SJCRH30 (cell line): ENCODE data around the gene KIF16B. TPM values are rescaled to one million over a fixed set of nuclear protein-coding genes. Genes with fewer than 3 reads are reported as not detected.

Experiments used
- DNase-seq, 2 experiments: peaks; one replicate each; pipeline ENCODE4 v3.0.0-alpha.2; 2015 to 2020
- H3K27ac ChIP-seq: fragments of 250-450 bp; sonication (Bioruptor Pico); 2 replicates; pipeline ENCODE4 v1.5.1; 2020; ENCODE audit warnings: mild to moderate bottlenecking, moderate library complexity
- H3K27me3 ChIP-seq: fragments of 250-450 bp; sonication (Bioruptor Pico); 2 replicates; pipeline ENCODE4 v1.5.1; 2020; ENCODE audit warnings: mild to moderate bottlenecking, moderate library complexity
- H3K36me3 ChIP-seq: fragments of 250-450 bp; sonication (Bioruptor Pico); 2 replicates; pipeline ENCODE4 v1.5.1; 2020; ENCODE audit warnings: mild to moderate bottlenecking, moderate library complexity
- H3K4me1 ChIP-seq: fragments of 250-450 bp; sonication (Bioruptor Pico); 2 replicates; pipeline ENCODE4 v1.5.1; 2020; ENCODE audit warnings: mild to moderate bottlenecking, moderate library complexity
- H3K4me3 ChIP-seq: fragments of 250-450 bp; sonication (Bioruptor Pico); 2 replicates; pipeline ENCODE4 v1.5.1; 2020; ENCODE audit warnings: mild to moderate bottlenecking, moderate library complexity
- H3K9me3 ChIP-seq: fragments of 250-450 bp; sonication (Bioruptor Pico); replicated peaks from 2 replicates; pipeline ENCODE4 v1.5.1; 2020; ENCODE audit warnings: mild to moderate bottlenecking, moderate library complexity
- total RNA-seq: library from RNA; depleted of rRNA; stranded (reverse); fragments of >200 nt; shearing (Covaris generic); gene quantifications from 2 replicates; pipeline ENCODE4 v1.2.3, GENCODE V29; 2014

KIF16B gene
- total RNA-seq, 1 experiment from 2014 or later, result 2.0 TPM

DNA sequence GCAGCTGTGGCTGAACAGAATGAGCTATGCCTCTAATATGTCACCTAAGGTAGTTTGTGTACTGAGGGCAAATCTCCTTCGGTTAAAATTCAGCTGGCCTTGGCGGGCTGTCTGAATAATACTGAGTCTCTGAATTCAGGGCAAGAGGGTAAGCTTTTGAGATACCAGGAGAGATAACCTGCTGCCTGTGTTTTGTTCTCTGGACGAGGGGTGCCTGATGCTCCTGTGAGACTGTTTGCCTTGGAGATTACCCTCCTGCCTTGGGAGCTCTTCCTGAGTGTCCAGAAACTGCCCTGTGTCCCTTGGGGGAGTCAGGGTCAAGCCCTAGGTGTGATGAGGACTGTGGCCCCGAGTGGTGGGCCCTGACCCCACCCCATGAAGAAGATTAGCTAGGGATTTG, 282.9 kb downstream of the KIF16B start:
- Histone ChIP-seq H3K36me3 (no peaks in the 10 kb centered on the region), H3K27me3 (no peaks in the 10 kb centered on the region; the same call in 1 of the 2 replicates), H3K4me3 (no peak overlapping the region), H3K9me3 (no peaks in the 10 kb centered on the region), H3K27ac (no peak overlapping the region), H3K4me1 (no peaks in the 10 kb centered on the region)
- no peak for DNase-seq

DNA sequence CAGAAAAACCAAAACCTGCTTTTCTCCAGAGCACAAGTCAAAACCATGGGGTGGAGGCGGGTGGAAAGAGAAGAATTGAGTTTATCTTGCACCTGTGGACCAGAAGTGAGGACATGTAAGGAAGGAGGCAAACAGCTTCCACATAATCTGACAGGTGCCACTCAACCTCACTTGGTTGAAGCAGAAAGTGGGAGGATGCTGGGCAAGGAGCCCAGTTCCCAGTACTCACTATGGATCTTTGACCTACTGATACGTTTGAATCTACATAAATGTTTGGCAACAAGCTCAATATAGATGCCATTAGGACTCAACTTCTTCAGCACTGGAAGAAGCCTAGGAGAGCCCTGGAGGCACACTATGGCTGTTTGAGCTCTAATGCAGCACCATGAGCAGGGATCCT, 285.5 kb downstream of the KIF16B start:
- H3K36me3 ChIP-seq, result no peaks in the 10 kb centered on the region
- no peak overlapping the region for H3K27ac ChIP-seq
- no peaks in the 10 kb centered on the region for H3K9me3 ChIP-seq
- H3K4me3 ChIP-seq, result no peak overlapping the region
- H3K27me3 ChIP-seq, result no peaks in the 10 kb centered on the region; the same call in 1 of the 2 replicates
- no peak for DNase-seq
- no peaks in the 10 kb centered on the region for H3K4me1 ChIP-seq

DNA sequence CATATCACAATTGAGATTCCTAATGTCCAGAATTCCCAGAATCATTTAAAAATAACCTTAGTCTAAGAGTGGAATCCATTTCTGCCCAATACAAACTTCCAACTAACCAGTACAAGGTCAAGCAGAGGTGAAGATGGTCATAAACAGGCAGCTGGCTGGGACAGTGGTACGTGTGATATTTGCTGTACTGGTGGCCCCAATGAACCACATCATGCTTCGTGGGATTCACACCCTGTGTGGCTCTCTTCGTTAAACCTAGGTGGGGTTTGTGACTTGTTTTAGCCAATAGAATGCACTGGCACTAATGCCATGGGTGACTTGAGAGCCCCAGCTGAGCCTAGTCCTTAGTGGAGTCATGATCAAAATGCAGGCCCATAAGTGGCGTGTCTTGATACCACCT, 286.6 kb downstream of the KIF16B start:
- Histone ChIP-seq H3K4me3 (no peak overlapping the region), H3K36me3 (no peaks in the 10 kb centered on the region), H3K9me3 (no peaks in the 10 kb centered on the region), H3K4me1 (no peaks in the 10 kb centered on the region), H3K27me3 (no peaks in the 10 kb centered on the region; the same call in 1 of the 2 replicates), H3K27ac (no peak overlapping the region)
- DNase-seq, result no peak

DNA sequence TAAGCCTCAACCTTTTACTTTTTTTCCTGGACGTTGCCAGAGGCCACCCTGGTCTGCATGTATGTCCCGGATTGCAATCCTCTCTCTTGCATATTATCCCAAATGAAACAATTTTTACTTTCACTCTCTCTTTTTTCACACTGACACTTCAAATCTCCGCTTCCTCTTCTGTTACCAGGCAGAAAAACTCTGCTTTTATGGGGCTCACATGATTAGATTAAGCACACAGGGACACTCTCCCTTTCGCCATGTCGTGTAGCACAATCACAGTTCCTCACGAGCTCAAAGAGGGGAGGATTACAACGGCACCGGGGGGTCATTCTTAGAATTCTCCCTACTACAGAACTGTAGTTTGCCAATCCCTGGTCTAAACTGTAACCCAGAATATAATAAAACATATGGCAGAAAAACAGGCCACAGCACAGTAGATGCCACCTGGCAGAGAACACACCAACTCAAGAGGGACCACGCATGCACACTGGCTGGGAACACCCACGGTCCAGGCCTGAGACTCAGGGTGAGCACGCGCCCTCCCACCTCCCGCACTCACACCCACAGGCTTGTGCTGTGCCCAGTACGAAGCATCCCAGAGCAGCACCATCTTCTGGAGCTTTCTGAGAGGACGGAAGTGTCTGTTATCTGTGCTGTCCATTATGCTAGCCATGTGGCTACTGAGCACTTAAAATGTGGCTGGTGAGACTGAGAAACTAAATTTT, 288.7 kb downstream of the KIF16B start:
- Histone ChIP-seq H3K4me1 (no peaks in the 10 kb centered on the region), H3K27ac (no peak overlapping the region), H3K27me3 (no peaks in the 10 kb centered on the region)

DNA sequence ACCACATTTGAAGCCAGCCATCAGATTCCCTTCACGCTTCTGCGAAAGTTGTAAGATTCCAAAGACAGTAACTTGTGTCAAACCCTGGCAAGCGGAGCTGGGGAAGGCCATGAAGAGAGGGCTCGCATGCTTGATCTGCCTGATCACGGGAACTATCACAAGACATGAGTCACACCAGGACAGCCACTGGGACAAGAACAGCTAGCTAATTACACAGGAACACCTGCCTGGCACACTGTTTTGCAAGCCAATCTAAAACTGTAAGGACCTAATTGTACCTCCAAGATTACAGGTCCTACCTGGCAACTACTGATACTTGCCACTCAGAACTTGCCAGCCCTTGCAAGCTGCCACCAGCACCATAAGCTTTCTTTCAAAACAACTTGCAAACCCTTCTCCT, 289.3 kb downstream of the KIF16B start:
- DNase-seq, result no peak
- no peaks in the 10 kb centered on the region for H3K36me3 ChIP-seq

More for the DNA sequence above, 288.7 kb downstream of the KIF16B start:
- Histone ChIP-seq H3K4me3 (no peak overlapping the region), H3K9me3 (no peaks in the 10 kb centered on the region), H3K36me3 (no peaks in the 10 kb centered on the region)
- no peak for DNase-seq

DNA sequence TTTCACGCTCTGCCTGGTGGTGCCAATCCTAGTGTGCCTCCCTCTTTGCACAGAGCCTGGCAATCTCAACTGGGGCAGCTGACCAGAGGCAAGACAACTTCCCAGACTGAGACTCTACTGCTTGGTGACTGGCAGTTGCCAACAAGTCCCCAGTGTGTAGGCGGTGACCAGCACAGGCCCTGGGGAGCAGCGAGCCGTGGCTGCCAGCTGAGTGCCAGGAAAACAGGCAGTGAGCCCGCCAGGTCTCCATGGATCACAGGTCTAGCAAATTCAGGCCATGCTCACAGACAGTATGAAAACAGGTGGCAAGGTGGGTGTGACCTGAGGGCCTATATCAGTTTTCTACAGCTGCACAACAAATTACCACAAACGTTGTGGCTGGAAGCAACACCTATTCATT, 289.9 kb downstream of the KIF16B start:
- H3K4me3 ChIP-seq, result no peak overlapping the region
- DNase-seq, result no peak
- no peaks in the 10 kb centered on the region for H3K27me3 ChIP-seq
- no peaks in the 10 kb centered on the region for H3K9me3 ChIP-seq
- H3K4me1 ChIP-seq, result no peaks in the 10 kb centered on the region
- H3K27ac ChIP-seq, result no peak overlapping the region
- no peaks in the 10 kb centered on the region for H3K36me3 ChIP-seq

More for the DNA sequence above, 289.3 kb downstream of the KIF16B start:
- Histone ChIP-seq H3K27ac (no peak overlapping the region), H3K4me3 (no peak overlapping the region), H3K27me3 (no peaks in the 10 kb centered on the region), H3K9me3 (no peaks in the 10 kb centered on the region), H3K4me1 (no peaks in the 10 kb centered on the region)

DNA sequence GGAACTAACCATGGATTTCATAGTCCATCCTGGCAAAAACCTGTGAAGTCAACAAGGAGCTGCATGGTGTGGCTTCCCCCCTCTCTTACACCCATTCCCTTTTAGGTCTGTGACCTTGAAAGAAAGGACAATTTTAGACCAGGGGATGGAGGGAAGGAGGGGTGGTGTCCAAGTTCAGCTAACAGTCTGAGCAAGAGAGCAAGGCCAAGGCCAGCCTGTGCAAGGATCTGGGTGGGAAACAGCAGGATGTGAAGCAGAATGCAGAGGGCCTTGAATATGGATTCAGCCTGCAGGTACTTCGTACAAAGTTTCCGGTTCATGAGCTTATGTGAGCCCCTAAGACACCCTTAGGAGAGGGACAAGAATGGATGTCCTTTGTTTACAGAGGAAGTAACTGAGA, 293.0 kb downstream of the KIF16B start:
- H3K4me1 ChIP-seq, result no peaks in the 10 kb centered on the region
- no peaks in the 10 kb centered on the region for H3K27me3 ChIP-seq
- H3K36me3 ChIP-seq, result no peaks in the 10 kb centered on the region
- H3K4me3 ChIP-seq, result no peak overlapping the region
- no peak overlapping the region for H3K27ac ChIP-seq
- no peaks in the 10 kb centered on the region for H3K9me3 ChIP-seq
- no peak for DNase-seq

DNA sequence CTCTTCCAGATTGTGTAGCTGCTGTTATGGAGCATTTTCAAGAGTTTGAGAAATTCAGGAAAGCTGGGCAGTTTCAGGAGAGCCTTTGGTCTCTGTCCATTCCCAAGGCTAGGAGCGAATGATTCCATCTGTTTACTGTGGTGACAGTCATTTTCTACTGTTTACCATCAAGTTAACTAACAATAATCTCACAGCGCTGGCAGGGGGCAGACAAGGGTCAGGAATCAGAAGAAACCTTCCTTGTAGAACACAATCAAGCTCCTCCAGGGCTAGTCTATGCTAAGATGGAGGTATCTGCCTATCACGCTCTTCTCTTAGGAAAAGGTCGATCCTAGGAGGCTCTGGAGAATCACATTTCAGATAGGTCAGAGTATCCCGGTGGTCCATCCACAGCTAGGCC, 293.9 kb downstream of the KIF16B start:
- Histone ChIP-seq H3K4me1 (no peaks in the 10 kb centered on the region), H3K27ac (no peak overlapping the region), H3K36me3 (no peaks in the 10 kb centered on the region), H3K27me3 (no peaks in the 10 kb centered on the region), H3K4me3 (no peak overlapping the region), H3K9me3 (no peaks in the 10 kb centered on the region)
- no peak for DNase-seq

DNA sequence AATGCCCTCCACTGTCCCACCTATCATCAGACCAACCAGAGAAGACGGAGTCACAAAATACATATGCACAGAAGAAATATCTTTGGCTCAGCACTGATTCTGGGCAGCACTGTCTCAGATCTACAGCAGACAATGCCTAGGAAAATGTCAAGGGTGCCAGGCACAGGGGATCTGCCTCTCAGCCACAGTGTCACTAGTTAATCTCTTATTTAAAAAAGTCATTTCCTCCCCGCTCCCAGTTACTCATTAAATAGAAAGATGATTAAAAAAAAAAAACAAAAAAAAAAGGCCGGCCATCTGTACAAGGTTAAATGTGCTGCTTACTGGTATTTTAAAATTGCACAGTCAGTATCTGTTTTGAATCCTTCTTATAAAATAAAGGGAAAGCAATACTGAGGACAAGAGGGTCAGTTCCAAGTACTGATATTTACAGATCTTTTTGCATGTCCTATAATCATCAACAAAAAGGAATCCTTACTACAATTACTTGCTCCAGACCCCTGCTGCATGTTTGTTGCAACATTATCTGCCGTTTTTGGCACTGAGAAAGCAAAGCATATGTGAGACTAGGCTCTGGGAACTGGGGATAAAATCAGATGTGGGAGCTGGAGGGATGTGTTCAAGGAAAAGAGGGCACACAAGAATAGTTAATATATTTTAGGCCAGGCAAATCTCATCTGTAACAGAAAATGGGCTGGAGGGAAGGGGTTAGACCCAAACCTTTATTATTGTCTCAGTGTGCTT, 299.3 kb downstream of the KIF16B start:
- H3K4me3 ChIP-seq, result no peak overlapping the region
- H3K9me3 ChIP-seq, result no peaks in the 10 kb centered on the region
- H3K27me3 ChIP-seq, result no peaks in the 10 kb centered on the region
- no peak overlapping the region for H3K27ac ChIP-seq
- DNase-seq, result no peak
- no peaks in the 10 kb centered on the region for H3K36me3 ChIP-seq
- H3K4me1 ChIP-seq, result no peaks in the 10 kb centered on the region

DNA sequence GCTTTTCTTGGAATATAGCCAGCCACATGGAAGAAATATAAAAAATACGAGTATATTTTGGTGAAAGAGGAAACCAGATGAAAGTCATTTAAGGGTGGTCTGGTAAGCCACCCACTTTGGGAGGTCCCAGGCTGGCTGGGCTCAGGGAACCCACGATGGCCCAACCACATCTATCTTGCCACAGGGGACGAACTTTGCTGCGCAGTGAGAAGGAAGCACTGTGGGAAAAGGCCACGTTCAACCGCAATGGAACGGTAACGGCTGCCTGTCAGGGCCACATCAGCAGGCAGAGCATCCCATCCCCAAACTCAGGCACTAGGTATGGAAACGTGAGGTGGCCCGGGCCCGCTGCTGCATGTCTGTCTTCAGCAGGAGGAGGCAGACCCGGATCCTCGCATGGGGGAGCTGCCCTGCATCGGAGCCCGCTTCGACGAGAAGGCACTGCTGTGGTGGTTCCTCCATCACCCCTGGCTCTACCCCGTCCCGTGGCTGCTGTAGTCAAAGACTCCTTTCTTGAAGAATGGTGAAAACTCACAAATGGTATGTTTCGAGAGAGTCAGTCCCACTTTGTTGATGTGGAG, 300.4 kb downstream of the KIF16B start:
- H3K27me3 ChIP-seq, result no peaks in the 10 kb centered on the region
- H3K4me1 ChIP-seq, result no peaks in the 10 kb centered on the region
- DNase-seq, result no peak

DNA sequence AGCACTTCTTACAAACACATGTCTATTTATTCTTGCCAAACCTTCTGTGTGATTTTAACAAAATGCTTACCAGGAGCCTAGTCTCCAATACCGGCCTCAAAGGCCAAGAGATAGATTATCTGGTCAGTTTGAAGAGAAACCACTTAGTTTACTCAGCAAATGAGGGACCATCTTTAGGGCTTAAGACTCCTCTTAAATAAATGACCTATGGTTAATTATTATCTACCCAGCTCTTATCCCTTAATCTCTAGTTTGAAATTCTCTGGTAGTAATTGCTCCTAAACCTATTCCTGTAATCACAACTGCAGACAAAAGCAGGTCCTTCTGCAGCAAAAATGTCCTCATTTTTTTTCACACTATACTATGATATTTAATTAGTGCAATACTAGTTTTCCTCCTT, 301.8 kb downstream of the KIF16B start:
- no peak for DNase-seq
- H3K4me3 ChIP-seq, result no peak overlapping the region
- no peaks in the 10 kb centered on the region for H3K9me3 ChIP-seq
- no peak overlapping the region for H3K27ac ChIP-seq
- H3K27me3 ChIP-seq, result no peaks in the 10 kb centered on the region
- no peaks in the 10 kb centered on the region for H3K4me1 ChIP-seq
- no peaks in the 10 kb centered on the region for H3K36me3 ChIP-seq

More for the DNA sequence above, 300.4 kb downstream of the KIF16B start:
- Histone ChIP-seq H3K4me3 (no peak overlapping the region), H3K9me3 (no peaks in the 10 kb centered on the region), H3K27ac (no peak overlapping the region), H3K36me3 (no peaks in the 10 kb centered on the region)

DNA sequence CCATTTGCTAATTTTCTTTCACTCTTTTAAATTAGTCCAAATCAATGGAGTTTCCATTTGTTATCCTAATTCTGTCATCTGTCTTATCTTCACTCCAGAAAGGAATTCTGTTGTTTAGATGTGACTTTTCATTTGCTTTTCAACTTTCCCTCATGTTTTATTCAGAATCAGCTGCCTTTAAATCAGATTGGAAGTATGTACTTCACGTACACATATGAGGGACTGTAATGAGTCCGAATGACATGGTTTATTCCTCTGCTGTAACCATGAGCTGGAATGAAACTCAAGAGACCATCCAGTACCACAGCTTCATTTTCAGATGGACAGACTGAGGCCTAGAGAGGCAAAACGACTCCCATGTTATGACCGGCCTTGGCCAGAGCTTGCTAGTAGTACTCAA, 302.3 kb downstream of the KIF16B start:
- H3K4me3 ChIP-seq, result no peak overlapping the region
- H3K9me3 ChIP-seq, result no peaks in the 10 kb centered on the region
- DNase-seq, result no peak
- H3K27me3 ChIP-seq, result no peaks in the 10 kb centered on the region
- H3K36me3 ChIP-seq, result no peaks in the 10 kb centered on the region
- no peaks in the 10 kb centered on the region for H3K4me1 ChIP-seq
- no peak overlapping the region for H3K27ac ChIP-seq

DNA sequence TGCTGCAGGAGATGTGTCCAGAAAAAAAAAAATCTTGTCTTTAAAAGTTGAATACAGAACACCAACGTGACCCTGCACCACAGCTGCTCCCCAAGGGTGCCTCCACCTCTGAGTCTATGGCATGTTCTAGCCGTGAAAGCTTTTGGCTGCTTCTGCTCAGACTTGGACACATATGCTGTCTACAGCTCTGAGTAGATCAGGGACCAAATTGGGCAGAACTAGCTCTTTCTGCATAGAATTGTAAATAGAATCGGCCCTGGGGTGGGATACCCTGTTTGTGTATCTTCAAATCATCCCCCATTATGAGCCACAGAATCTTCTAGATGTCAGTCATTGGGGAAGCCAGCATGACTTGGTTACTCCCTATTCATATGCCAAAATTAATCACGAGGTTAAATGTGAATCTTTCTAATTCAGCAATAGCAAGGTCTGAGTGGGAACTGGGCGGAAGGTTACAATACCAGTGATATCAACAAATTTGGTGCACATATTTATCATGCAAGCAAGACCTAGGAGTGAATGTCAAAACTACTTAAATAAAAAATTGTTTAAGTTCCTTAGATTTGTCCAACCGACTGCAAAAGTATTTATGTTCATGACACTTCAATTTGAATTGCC, 302.8 kb downstream of the KIF16B start:
- Histone ChIP-seq H3K27ac (no peak overlapping the region), H3K9me3 (no peaks in the 10 kb centered on the region), H3K4me3 (no peak overlapping the region), H3K27me3 (no peaks in the 10 kb centered on the region), H3K36me3 (no peaks in the 10 kb centered on the region), H3K4me1 (no peaks in the 10 kb centered on the region)
- no peak for DNase-seq

DNA sequence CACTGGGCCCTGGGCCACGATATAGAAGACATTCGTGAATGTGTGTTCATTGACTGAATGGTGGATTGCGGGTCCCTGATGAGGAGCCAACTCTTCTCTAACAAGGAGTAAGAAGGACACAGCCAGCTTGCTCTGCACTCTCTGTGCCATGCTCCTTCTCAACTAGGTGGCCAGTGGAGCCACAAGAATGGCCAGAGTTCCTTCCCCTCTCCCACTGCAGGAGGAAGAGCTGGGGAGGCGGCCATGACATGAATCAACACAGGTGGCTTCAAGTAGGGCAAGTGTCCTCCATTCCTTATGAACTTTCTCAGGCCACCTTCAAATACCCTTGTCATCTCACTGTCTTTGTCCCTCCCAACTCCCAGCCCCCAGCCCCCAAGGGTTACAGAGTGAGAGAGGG, 305.7 kb downstream of the KIF16B start:
- peaks cover under 1% of the 10 kb centered on the region; the same call in 1 of the 2 replicates for H3K4me1 ChIP-seq
- H3K9me3 ChIP-seq, result no peaks in the 10 kb centered on the region
- no peaks in the 10 kb centered on the region for H3K27me3 ChIP-seq
- no peaks in the 10 kb centered on the region for H3K36me3 ChIP-seq
- no peak overlapping the region for H3K27ac ChIP-seq
- no peak for DNase-seq
- H3K4me3 ChIP-seq, result no peak overlapping the region

DNA sequence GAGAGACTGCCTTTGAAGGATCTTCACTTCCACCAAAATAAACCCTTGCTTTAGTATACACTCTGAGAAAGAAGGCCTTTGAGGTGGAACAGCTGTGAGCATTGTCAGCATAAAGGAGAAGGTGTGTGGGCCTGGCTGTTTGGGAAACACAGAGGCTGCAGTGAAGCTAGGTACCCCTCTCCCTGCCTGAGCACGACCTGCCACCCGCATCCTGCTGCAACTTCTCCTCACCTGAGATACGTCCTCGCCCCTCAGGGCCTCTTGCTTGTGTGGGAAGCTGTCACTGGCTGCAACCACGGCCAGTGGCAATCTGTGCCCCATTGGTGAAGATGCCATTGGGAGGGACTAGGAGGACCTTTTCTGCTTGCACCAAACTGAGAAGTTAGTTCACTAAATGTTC, 307.9 kb downstream of the KIF16B start:
- no peak overlapping the region for H3K4me3 ChIP-seq
- no peak overlapping the region for H3K27ac ChIP-seq
- peaks cover 2% of the 10 kb centered on the region; the same call in 1 of the 2 replicates for H3K4me1 ChIP-seq
- H3K36me3 ChIP-seq, result no peaks in the 10 kb centered on the region
- H3K9me3 ChIP-seq, result no peaks in the 10 kb centered on the region
- no peaks in the 10 kb centered on the region for H3K27me3 ChIP-seq
- DNase-seq, result no peak
